DMS153 treated with DMSO at 0.1 percent for 48 hours (cell line): ENCODE measurements around the gene ZDHHC1.
"Not testable (repeated sequence)": the region's sequence is repeated elsewhere in the genome, so short reads cannot be mapped to it uniquely, and the experiment has no call there.

ENCODE experiments used
- DNase-seq: peaks from one replicate; lab custom pipeline; 2025; ENCODE audit not compliant: unreplicated experiment; lab: John Stamatoyannopoulos, UW

Gene ZDHHC1

DNA sequence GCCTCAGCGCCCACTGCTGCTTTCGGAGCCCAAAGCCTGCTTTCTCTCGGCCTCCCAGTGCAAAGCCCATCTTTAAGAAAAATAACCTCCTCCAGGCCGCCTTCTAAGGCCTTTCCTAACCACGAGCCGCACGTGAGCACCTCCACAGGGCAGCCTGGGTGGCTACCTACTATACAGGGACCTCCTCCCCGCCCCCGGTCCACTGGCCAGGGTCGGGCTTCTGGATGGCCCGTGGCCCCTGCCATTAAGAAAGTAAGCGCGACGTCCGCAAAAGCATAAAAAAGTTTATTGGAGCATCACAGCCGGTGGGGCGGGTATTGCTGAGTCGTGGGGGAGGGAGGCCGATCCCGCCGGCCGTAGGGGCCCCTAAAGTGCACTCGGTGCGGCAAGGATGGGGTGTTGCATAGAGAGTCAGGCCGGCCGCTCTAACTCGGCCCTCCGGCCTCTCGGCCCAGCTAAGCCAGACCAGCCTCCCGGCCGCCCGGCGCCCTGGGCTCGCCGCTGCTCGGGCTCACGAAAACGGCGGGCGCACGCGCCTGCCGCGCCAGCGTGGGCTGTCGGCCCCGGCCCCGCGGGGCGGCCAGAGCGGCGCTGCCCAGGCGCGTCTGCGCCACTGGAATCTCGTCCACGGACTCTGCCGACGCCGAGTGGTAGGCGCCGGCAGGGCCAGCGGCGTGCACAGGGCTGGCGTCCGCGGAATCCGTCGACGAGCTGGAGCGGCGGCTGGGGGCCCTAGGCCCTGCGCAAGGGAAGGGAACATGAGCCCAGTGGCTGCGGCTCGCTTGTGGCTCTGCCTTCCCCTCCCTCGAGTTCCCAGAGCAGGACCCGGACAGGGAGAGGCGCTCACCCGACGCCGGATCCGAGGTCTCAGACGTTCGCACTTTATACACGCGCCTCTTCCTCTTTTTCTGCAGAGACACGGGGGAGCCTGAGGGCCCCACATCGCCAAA lies 21.8 kb downstream of the ZDHHC1 start:
- no peak for DNase-seq

DNA sequence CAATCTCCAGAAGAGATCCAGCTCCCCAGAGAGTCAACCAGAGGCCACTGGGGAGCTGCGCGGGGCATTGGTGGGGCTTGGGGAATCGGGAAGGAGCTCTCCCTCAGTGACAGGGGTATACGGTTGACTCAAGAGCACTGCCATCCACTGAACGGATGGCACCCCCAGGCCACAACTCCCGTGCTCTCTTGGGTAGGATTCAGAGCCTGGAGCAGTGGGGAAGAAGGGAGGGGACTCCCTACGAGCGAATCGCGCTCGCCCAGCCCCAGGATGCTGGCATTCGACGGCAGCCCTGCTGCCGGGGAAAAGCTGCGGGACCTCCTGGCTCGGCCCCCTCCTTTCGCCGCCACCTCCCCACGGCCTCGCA lies 22.5 kb downstream of the ZDHHC1 start:
- DNase-seq, result no peak

DNA sequence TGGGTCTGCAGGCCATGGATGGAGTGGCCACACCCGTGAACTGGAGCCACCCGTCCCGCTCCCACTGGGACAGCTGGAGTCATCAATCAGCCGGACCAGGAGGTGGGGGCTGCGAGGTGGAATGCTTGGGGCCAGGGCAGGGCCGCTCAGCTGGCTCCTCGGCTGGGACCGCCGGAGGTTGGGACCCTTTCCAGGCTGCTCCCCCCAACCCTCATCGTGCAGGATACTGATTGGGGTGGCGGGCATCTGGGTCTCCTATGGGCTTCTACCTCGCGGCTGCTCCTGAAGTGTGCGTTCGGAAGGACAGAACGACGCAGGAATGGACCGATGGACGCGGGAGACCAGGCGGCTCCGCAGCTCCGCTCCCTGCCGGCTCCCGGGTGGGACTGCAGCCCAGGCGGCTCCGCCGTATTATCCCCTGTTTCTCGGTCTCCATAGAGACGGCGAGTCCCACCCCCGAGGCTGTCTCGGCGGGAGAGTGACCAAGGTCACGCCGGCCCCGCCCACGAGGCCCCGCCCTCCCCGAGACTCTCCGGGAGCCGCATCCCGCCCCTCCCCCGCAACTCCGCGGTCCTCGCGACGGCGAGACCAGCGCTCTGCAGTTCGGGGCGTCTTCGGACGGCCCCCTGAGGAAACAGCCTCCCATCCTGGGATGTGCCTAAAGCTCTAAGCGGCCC lies 23.0 kb downstream of the ZDHHC1 start, which contains the start of gene TPPP3:
TSS of gene TPPP3 (minus strand) at position 388 of the 677 bp plus-strand sequence. CDS start 2,387 bp downstream, outside the sequence.
- DNase-seq, result peak; percentile 83

DNA sequence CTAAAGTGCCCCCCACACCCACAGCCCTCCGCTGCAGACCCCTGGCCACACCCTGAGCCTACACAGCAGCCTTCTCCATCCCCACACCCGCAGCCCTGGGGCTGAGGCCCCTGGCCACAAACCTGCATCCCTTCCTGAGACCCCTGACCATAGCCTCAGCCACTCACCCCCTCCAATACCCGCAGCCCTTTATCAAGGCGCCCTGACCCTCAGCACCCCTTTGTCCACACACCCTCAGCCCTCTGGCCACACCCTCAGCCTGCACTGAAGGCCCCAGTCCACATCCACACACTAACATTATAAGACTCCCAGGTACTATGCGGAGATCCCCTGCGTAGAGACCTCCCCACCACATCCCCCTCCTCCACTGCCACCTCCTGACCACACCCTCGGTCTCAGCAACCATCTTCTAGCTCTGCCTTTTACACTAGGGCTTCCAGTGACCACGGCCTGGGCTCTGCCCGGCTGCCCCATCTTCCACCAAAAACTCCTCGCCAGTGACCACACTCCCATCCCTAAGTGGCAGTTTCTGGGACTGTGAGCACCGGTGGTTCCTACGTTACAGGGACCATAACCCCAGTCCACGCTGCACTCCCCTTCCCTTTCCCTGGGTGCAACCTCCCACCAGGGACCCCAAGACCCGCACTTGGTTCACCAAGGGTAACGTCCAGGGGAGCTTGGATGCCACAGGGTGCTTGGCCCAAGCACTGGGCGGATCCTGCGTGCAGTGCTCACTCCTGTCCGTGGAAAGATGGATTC lies 23.8 kb downstream of the ZDHHC1 start:
- DNase-seq, result no peak

DNA sequence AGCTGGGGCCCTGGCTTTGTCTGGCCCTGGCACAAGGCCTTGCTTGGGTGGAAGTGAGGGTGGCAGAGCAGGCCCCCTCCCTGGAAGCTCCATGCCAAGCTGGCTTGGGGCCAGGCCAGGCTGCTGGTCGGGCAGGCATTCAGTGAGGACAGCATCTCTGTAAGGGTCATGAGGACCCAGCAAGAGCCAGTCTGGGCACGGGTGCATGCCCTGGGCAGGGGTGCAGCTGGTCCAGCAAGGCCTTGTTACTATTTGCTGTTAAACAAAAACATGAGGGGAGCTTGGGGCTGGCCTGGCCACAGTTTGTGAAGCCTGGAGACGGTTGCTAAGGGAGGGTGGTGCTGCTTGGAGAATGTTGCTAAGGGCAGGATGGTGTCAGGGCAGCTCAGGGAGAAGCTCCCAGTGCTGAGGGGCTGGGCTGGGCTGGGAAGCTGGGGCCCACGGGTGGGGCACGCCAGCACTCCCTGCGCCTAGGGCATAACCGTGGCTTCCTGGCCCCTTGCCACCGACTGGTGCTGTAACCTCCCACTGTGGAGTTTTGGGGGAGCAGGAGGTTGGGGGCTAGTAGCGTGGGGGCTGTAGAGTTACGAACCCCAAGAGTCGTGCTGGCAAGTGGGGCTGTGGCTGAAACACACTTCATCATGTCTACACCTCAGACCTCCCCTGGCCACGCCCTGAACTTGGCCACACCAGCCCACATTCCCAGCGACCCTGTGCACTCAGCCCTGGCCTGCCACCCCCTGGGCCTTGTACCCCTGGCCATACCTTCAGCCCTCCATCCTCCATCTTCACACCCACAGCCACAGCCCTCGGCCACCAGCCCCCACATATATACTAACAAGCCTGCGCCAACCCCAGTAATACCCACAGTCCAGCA lies 24.6 kb downstream of the ZDHHC1 start:
- peak; percentile 37 for DNase-seq

DNA sequence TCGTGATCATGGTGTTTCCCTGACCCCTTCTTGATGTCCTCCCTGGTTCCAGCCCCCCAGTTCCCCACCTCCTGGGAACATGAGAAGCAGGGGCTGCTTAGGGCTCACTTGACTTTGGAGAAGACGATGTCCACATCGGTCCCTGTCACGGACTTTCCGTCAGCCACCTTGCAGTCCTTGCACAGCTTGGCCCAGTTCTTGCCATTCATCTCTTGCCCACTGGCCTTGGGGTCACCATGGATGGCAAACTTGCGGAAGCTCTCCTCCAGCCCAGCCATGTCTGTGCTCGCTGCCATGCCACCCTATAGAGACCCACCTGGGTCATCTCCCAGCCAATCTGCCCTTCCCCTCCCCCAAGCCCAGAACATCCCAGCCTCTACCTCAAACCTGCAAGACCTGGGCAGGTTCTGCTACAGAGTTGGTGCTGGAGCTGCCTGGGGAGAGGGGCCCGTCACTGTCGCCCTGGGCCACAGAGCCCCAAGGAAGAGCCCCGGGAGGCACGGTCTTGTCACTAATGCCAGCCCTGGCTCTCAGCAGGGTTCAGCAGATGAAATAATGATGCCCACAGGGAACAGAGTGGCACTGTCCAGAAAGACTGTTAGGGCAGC lies 25.4 kb downstream of the ZDHHC1 start:
- DNase-seq, result no peak

DNA sequence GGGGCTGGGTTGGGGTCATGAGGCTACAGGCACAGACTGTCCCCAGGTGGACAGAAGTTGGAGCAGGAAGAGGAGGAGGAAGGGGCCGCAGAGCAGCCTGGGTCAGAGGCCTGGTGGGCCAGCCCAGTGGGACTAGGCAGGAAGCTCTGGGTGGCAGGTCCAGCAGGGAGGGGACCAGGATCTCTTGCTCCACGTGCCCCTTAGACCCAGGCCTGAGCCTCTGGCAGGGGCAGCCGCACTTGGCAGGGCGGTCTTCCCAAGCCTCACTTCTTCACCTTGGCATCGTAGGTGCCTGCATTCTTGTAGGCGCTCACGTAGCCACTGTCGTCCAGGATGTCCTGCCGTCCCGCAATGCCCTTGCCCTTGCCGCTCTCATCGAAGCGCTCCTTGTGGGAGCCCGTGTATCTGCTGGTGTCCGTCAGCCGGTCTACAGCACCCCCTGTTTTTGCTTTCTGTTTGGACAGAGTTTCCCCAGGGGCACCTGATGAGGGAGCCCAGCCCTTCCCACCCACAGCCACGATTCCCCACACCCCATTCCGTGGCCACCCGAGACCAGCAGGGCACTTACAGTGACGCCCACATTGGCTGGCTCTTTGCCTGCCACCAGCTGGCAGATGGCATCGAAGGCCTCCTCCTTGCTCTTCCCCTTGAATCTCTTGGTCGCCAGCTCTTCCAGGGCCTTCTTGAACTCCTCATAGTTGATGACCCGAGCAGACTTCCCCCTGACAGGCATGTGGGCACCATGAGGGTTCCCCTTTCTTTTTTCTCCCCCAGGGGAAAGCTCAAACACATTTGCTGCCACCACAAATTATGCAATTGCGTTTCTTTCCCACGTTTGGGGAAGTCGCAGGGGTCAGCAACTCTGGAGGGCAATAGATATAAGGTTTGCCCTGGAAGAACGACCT lies 26.1 kb downstream of the ZDHHC1 start:
- no peak for DNase-seq

DNA sequence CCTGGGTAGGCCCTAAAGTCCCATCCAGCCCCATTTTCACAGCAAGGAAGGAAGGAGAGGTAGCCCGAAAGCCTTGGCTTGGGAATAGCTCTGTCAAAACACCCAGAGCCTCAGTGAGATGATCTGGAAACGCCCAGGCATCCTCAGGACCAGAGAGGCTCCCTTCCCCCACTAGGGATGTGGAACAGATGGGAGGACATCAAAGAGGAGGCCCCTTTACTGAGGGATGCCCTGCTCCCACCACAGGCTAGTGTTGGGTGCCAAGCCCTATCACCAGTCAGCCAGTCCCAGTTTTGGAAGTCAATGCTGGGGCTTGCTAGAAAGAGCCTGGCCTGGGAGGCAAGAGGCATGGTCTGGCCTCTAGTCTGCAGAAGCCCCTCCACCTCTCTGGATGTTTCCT lies 27.7 kb downstream of the ZDHHC1 start:
- no peak for DNase-seq

DNA sequence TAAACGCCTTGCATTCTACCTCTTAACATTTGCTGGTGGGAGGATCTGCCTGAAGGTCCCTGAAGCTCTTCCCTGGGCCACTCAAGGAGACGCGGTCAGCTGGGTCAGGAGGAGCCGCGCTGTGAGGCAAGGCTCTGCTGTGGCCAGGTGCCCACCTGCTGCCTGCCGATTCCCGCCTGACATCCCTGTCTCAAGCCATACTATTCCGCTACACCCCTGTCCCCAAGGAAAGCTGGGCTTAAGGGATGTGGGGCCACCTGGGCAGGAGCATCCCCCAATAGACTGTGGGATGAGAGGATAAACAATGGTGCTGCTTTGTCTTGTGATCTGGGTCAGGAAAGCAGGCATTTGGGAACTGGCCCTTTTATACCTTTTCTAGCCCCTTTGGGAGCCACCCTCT lies 28.1 kb downstream of the ZDHHC1 start:
- no peak for DNase-seq

DNA sequence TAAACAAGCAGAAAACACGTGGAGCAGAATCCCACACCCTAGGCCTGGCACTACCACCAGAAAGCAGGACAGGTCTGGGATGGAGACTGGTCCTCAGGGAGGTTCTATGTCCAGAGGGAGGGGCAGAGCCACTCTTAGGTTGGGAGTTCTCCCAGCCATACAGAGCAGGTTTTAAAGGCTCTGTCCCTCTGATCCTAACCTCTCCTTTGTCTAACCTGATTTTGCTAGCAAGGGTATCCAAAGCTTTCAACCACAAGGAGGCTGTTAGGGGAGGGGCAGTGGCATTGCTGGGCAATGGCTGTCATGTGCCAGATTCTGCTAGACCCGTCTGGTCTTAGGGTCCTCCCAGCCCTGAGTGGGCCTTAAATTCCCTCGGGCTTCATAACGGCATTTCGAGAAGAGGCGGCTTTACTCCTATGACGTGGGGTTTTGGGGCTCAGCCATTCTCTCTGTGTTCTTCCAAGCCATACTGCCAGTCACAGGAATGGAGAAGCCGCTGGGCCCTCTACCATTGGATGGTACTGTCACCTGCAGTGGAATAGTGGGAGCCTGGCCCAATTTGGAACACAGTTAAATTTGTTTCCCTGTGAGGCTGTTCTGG lies 28.7 kb downstream of the ZDHHC1 start:
- no peak for DNase-seq

DNA sequence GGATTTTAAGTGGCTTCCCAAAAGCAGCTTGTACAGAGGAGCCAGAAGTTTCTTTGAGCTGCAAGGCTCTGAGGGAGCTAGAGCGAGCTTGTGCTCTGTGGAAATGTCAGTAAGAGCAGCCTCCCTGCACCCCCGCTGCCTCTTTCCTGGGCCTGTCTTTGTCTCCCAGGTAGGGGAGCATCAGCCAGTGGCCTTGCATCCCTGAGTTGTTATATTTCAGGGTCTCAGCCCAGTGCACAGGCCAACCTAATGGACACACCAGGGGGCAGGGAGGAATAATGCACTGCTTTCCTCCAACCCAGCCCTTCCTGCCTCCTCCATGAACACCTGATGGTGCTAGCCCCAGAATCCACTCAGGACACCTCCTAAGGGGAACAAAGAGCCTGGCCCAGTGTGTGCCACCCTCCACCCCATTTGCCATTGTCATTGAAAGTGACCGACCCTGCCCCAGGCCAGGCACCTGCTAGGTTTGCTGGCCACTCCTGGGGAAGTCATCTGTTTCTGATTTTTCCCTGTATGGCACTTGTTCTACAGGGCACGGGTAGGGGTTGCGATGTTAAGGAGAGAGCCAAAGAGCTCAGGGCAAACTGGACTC lies 29.3 kb downstream of the ZDHHC1 start:
- no peak for DNase-seq

DNA sequence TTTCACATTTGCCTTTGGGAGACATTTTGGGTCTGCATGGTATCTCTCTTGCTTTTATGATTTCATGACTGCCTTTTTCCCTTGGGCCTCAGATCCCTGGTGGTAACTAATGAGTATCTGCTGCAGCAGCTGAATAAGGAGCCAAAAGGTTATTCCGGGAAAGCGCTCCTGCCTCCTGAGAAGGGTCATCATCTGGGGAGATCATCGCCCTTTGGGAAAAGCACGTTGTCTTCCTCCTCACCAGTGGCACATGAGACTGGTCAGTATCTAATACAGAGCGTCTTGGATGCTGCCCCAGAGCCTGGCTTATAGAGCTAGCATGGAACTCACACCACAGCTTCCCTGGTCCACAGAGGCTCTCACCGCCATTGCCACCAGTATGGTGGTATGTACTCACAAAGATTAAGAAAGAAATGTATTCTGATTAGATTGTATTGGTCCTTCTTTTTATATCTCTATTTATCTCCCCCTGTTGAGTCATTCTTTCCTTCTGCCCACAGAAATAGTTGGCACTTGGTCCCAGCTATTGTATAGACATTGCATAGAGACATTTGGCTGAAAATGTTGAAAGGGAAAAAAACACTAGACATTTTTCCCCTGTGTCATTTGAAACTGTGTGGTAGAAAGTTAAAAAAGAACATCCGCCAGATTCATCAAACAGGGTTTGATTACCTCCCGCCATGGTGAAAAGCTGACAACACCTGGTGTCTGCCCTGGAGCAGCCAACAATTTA lies 31.3 kb downstream of the ZDHHC1 start:
- DNase-seq, result no peak

DNA sequence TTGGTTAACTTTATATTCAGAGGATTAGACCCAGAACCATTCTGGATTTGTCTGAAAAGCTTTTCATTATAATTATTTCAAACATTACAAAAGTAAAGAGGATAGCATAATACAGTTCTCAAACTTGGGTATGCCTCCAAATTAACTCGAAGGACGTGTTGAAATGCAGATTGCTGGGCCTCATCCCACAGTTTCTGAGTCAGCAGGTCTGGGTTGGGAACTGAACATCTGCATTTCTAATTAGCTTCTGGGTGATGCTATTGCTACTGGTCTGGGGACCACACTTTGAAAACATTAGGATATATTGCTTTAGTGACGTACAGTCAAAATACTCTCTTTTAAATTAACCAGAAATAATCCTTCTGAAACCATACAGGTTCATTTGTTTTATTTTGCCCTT lies 33.0 kb downstream of the ZDHHC1 start:
- no peak for DNase-seq

DNA sequence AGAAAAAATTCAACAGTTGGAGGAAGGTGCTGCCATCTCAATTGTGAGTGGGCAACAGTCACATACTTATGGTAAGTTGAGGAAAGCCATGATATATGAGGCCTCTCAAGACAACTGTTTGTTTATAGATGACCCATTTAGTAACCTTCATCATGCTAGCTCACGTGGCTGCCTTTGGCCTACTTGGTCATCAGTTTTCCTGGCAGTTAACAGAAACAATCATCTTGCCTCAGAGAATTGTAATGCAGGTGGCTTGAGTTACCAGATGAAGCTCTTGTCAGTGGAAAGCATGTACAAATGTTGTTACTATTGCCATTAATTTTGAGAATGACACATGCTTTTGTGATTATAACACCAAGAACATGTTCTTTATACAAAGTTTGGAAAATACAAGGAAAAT lies 37.6 kb downstream of the ZDHHC1 start:
- DNase-seq, result no peak

DNA sequence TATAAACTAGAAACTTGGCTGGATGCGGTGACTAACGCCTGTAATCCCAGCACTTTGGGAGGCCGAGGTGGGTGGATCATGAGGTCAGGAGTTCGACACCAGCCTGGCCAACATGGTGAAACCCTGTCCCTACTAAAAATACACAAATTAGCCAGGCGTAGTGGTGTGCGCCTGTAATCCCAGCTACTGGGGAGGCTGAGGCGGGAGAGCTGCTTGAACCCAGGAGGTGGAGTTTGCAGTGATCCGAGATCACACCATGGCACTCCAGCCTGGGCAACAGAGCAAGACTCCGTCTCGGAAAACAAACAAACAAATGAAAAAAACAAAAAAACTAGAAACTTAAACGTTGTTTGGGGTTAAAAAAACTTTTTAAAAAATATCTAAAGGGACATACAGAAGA lies 40.3 kb downstream of the ZDHHC1 start:
- not testable (repeated sequence) for DNase-seq

DNA sequence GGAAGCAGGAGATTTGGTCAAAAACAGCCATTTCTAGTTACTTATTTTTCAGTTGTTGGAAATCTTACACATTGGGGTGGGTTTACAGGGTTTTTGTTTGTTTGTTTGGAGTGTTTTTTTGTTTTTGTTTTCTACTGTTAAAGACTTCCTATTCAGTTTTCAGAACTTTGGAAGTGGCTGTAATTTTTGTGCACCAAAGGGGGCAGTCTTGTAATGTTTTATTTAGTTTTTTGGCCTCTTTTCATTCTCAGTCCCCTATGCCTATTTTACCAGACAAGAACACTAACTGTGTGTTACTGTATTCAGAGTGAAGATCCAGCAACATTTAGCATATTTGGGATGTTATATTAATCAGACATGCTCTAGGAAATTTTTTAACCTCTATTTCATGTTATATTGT lies 43.6 kb downstream of the ZDHHC1 start:
- DNase-seq, result peak; percentile 36

DNA sequence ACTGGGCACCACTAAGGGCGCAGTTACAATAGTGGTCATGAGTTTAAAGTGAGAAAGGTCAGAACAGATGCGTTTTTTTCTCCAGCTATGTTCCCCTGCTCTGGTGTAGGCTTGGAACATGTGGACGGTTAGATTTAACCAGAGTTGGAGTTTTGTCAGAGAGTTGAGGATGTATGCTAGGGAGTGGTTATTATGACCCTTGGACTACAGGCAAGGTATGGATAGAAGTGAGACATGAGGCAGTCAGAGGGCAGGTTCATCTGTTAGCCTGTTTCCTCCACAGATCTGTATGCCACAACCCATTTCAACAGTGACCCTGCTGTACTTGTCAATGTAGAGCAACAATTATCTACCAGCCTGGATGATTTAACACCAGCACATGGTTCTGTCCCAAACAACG lies 45.6 kb downstream of the ZDHHC1 start:
- DNase-seq, result no peak
